Ammon's horn (tissue), 1 donor: ENCODE results near the gene OR13C5.
"Not testable (repeated sequence)": the region's sequence is repeated elsewhere in the genome, so short reads cannot be mapped to it uniquely, and the experiment has no call there.

Experiments used
- DNase-seq: peaks from one replicate; pipeline ENCODE4 v3.0.0-alpha.2; 2016; ENCODE audit warnings: low spot score

The OR13C5 gene, protein sequence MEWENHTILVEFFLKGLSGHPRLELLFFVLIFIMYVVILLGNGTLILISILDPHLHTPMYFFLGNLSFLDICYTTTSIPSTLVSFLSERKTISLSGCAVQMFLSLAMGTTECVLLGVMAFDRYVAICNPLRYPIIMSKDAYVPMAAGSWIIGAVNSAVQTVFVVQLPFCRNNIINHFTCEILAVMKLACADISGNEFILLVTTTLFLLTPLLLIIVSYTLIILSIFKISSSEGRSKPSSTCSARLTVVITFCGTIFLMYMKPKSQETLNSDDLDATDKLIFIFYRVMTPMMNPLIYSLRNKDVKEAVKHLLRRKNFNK

GRCh38 chr9:104599313-104599712 is at the start of gene OR13C5:
OR13C5 (minus strand) TSS chr9:104599413; CDS start chr9:104599413, 0 bp downstream.
- DNase-seq, result not testable (repeated sequence)

DNA sequence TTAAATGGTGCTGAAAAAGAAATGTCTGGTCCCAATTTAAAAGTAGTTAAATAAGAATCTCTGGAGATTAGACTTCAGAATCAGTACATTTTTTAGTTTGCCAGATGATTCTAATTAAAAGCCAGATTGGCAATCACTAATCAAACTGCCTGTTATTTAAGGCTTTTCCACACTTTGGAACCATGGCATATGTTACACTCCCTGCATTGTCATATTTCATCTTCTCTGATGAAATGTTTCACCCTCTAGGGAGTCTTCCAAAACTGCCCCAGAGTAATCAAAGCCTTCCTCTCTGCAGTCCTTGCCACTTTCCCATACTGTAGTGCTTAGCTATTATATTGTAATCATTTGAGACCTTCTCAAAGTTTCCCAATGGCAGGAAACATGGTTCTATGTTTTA is 36.2 kb upstream of the OR13C5 start:
- peak; percentile 23 for DNase-seq

DNA sequence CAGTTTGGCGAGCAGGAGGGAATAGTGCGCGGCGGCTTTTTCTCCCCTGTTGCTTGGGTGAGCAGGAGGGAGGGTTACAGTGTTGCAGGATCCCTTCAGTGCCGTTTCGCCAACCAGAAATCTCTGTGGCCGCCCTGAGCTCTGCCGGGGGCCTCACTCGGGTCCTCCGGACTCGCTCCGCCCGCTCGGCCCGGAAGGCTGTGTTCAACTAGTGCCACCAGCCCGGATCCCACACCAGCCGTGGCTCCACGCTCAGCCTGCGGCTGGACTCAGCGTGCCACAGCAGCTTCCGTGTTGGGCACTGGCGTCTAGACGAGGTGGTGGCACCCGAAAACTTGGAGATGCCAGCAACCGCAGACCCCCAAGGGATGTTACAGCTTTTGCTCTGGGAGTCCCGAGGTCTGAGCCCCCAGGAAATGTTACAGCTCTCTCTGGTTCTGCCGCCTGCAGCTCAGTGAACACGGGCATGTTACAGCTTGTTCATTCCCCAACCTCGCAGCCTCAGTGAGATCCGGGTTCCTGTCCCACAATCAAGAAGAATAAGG is 34.8 kb upstream of the OR13C5 start:
- DNase-seq, result no peak

GRCh38 chr9:104625964-104626363 is 26.8 kb upstream of the OR13C5 start:
- not testable (repeated sequence) for DNase-seq

DNA sequence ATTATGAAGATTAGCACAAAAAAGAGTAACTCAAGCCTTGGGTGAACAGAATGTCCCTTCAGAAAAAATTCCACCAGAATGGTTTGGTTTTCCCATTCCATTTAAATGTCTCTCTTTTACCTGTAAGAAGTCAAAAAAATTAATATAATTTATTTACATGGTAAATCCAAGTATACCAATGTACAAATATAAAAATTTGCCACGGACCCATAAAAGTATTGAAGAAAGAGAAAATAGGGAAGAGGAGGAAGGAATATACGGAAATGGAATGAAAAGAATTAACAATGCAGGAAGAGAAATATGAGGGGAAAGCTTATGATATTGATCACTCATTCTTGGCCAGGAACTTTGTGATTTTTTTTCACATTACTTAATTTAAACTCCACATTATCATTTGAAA is 18.9 kb upstream of the OR13C5 start, which contains the start of gene OR13C9:
Gene OR13C9, minus strand, starts transcription at position 101 of the 400 bp plus-strand sequence. Its CDS starts 0 bp downstream, at position 101.
- no peak for DNase-seq

GRCh38 chr9:104617418-104617817 is 18.2 kb upstream of the OR13C5 start:
- DNase-seq, result no peak

- DNase-seq, result no peak
Measured at GRCh38 chr9:104611213-104611612, 12.0 kb upstream of the OR13C5 start.

DNA sequence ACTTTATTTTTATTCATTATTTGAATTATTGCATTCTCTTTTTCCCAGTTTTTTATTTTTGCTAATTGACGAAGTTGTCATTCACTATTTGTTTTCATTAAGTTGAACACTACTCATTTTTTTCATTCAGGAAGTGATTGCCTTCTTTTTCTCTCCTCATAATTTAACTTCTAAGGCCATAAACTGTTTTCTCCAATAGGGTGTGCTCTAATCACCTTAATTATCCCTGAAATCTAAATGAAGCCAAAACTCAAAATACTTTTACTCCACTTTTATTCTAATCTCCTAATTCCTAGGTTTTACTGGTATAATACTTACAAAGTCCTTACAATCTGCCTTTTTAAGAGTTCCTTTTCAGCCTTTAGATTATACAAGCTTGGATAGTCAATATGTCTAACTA is 9.1 kb upstream of the OR13C5 start:
- DNase-seq, result no peak

GRCh38 chr9:104606152-104606551 is 6.9 kb upstream of the OR13C5 start:
- no peak for DNase-seq

DNA sequence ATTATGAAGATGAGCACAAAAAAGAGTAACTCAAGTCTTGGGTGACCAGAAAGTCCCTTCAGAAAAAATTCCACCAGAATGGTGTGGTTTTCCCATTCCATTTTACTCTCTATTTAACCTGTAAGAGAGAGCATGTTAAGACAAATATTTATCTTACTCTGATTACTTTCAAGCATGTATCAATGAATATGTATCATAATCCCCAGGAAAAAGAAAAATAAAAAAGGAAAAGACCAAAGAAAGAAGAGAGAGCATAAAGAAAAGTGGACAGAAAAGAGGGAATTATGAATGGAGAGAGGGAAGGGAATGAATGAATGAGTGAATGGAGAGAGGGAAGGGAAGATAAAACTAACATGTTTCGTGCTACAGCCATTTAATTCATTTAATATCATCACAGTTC is 6.3 kb upstream of the OR13C5 start, which contains the start of gene OR13C2:
Gene OR13C2, minus strand, starts transcription at position 101 of the 400 bp plus-strand sequence. Its CDS starts 0 bp downstream, at position 101.
- not testable (repeated sequence) for DNase-seq

DNA sequence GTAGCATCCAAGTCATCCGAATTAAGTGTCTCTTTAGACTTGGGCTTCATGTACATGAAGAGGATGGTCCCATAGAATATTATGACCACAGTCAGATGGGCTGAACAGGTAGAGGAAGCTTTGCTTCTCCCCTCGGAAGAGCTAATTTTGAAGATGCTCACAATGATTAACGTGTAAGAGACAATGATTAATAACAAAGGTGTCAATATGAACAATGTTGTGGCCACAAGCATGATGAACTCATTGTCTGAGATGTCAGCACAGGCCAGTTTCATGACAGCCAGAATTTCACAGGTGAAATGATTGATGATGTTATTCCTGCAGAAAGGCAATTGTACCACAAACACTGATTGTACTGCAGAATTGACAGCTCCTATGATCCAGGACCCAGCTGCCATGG is 5.6 kb upstream of the OR13C5 start:
- DNase-seq, result no peak

DNA sequence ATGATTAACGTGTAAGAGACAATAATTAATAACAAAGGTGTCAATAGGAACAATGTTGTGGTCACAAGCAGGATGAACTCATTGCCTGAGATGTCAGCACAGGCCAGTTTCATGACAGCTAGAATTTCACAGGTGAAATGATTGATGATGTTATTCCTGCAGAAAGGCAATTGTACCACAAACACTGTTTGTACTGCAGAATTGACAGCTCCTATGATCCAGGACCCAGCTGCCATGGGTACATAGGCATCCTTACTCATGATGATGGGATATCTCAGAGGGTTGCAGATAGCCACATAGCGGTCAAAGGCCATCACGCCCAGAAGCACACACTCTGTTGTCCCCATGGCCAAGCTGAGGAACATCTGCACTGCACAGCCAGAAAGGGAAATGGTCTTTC is 464 bp downstream of the OR13C5 start:
- DNase-seq, result not testable (repeated sequence)

- DNase-seq, result no peak
Measured at GRCh38 chr9:104589626-104590025, 9.6 kb downstream of the OR13C5 start.

GRCh38 chr9:104586496-104587180 is 12.6 kb downstream of the OR13C5 start:
- no peak for DNase-seq

DNA sequence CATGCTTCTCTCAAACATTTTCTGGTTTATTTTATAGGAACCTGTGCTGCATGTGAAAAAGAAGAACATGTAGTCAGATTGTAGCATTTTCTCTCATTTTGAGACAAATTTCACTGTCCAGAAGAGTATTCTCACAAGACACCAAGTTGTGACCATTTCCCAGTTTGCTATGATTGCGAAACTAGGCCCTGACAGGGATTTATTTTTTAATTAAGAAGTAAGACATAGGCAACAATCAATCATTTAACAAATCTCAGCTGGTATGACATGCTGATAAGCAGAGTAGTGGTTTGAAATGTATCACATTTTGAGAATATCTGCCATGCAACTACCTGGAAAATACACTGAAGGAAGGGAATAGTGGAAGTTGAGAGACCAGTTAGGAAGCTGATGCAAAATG is 18.7 kb downstream of the OR13C5 start:
- DNase-seq, result no peak

DNA sequence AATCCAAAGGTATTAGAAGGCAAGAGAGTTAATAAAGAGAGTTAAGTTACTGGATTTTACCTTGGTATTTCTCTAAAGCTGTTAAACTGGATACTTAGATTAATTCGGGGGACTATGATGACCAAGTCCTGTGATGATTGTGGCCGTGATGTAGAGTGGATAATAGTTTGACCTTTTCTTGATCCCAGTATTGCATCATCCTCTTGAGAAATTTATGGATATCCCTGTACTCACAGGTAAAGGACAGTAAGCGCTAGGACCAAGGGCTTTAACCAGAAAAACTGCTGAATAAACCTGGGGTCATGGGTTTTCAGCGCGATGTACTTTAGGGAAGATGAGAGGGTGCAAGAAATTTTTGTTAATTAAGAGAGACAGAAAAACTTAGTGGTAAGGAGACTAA is 21.9 kb downstream of the OR13C5 start:
- DNase-seq, result no peak

GRCh38 chr9:104575456-104575855 is 23.8 kb downstream of the OR13C5 start:
- DNase-seq, result no peak

DNA sequence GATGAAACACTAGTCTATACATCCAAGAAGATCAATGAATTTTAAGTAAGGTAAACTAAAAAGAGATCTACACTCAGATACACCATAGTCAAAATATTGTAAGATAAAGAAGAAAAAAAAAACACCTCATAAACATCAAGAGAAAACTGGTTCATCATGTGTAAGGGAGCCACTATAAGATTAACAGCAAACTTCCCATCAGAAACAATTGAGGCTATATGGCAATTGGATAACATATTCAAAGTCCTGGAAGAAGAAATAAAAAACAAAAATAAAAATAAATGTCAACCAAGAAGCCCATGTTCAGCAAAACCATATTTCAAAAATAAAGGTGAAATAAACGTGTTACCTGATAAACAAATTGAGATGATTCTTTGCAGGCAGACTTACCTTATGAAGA is 26.6 kb downstream of the OR13C5 start:
- DNase-seq, result no peak

- no peak for DNase-seq
Measured at GRCh38 chr9:104568868-104569267, 30.3 kb downstream of the OR13C5 start, which contains the start of gene OR13C8. OR13C8 (plus strand) TSS chr9:104569168; CDS start chr9:104569168, 0 bp downstream.

DNA sequence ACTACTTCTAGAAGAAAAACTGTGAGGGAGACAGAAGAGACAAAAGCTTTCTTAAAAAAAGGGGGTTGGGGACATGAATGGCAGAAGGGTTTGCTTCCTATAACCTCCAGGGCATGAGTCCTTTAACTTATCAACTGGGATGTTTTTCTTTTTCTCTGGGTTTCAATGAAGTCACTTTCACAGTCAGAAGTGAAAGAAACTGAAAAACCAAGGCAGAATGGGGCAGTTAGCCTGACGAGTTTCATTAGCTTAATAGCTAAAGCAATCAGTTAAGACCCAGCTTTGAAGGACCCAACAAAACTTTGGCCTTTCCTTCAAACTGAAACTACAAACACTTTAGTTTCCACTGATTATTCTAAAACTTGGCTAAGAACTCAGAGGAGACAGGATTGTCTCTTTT is 34.9 kb downstream of the OR13C5 start:
- no peak for DNase-seq

- no peak for DNase-seq
Measured at GRCh38 chr9:104556830-104557634, 42.2 kb downstream of the OR13C5 start.

DNA sequence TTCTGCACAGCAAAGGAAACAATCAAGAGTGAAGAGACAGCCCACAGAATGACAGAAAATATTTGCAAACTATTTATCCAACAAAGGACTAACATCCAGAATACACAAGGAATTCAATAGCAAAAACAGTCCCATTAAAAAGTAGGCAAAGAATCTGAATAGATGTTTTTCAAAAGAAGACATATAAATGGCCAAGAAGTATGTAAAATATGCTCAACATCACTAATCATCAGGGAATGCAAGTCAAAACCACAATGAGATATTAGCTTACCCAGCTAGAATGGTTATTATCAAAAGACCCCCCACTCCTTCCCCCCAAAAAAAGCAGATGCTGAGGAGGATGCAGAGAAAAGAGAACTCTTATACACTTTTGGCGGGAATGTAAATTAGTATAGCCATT is 43.7 kb downstream of the OR13C5 start:
- DNase-seq, result no peak
